ENCODE results near the gene TCAIM.

Gene TCAIM

DNA sequence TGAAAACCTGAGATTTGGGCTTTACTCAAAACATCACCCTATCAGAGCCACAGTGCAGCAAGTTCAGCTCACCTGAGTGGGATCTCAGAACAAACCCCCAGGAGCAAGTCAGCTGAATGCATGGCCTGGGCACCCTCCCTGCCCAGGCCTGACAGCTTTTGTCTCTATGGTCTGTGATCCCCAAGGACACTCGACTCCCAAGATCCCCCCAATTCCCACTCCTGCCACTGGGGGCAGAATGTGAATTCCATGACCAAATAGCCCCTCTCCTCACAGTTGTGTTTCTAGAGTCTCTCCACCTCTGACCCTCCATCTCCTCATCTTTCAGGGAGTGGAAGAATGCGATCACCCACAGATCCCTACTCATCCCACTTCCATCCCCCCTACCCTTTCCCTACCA lies 80.0 kb downstream of the TCAIM start:
- Histone ChIP-seq H3K4me1 (ENCODE audit: control insufficient read depth in 1 of 2, insufficient read depth in 2 of 2, low read length in 2 of 2) (peaks cover 0 to 5% of the 10 kb centered on the region in 2 experiments), H3K79me1 (ENCODE audit: low read length) (no peaks in the 10 kb centered on the region), H3K79me2 (ENCODE audit: control insufficient read depth, insufficient read depth, low read length, poor library complexity) (no peaks in the 10 kb centered on the region), H2AFZ (ENCODE audit: insufficient read depth, low read length, poor library complexity) (no peak overlapping the region), H2BK5ac (ENCODE audit: low read depth, low read length, poor library complexity) (no peak overlapping the region), H4K12ac (ENCODE audit: low read depth, low read length) (no peak overlapping the region), H3K18ac (ENCODE audit: low read length) (no peak overlapping the region), H3K4me2 (ENCODE audit: low read length) (no peak overlapping the region), H4K8ac (ENCODE audit: low read depth, low read length) (no peak overlapping the region), H3K27ac (ENCODE audit: low read depth, low read length) (no peak overlapping the region), H3K4ac (ENCODE audit: low read depth, low read length) (no peak overlapping the region), H3K27me3 (ENCODE audit: insufficient read depth, low read length) (no peaks in the 10 kb centered on the region), H2BK12ac (ENCODE audit: low read length) (no peak overlapping the region), H3K9ac (ENCODE audit: low read length) (no peak overlapping the region), H3K36me3 (ENCODE audit: control insufficient read depth in 1 of 2, insufficient read depth in 2 of 2, low read length in 2 of 2) (peaks cover 0 to 2% of the 10 kb centered on the region in 2 experiments), H4K91ac (ENCODE audit: low read depth, low read length) (no peak overlapping the region), H3K14ac (ENCODE audit: low read length) (no peak overlapping the region), H2AK5ac (ENCODE audit: low read length) (no peak overlapping the region), H3K9me3 (ENCODE audit: insufficient read depth, low read depth, low read length) (peaks cover 9% of the 10 kb centered on the region), H2BK120ac (ENCODE audit: insufficient read depth, low read length, poor library complexity) (no peak overlapping the region), H3K23ac (ENCODE audit: low read length) (no peak overlapping the region), H3K4me3 (ENCODE audit: low read depth, low read length) (no peak overlapping the region)
- DNase-seq: peak in 1 of 2 donors; percentile 6
- WGBS (ENCODE audit: extremely low coverage, insufficient coverage, insufficient read length): no CpG with 5 or more reads among the region's 2 CpGs

DNA sequence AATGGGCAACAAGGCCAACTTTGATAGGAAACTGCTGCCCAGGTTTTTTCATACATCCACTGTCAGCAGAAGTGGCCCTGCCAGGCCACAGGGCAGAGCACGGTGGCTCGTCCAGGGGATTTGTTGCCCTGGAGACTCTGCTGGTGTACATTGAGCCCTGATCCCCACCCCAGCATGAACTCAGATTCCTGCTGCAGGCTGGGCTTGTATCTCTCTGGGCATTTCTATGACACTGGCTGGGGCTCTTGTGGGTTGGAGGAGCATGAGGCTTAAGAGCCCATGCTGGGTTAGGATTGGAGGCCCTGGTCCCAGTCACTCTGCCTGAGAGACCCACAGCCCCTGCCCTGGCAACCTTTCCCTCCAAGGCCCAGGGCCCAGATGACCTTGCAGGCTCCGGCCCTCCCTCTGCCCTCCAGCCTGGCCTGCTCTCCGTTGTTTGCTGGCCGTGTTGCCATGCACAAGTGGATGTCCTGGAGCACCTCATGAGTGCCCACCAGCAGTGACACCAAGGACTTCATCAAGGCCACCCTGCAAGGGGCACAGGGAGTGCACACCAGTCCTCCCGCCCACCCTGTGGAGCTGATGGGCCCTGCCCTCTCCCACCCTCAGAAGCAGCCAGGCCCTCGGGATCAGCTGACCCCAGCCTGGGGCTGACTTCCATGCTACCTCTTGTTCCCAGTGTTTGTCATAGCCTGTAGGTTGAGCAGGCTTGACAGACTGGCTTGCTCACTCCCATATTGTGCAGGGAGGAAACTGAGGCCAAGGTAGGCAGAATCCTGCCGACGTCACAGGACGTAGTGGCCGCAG lies 80.8 kb downstream of the TCAIM start:
- Histone ChIP-seq H3K4me3 (ENCODE audit: low read depth, low read length) (no peak overlapping the region), H3K23ac (ENCODE audit: low read length) (no peak overlapping the region), H4K91ac (ENCODE audit: low read depth, low read length) (no peak overlapping the region), H3K9me3 (ENCODE audit: insufficient read depth, low read depth, low read length) (peaks cover 9% of the 10 kb centered on the region), H2BK120ac (ENCODE audit: insufficient read depth, low read length, poor library complexity) (no peak overlapping the region), H3K79me2 (ENCODE audit: control insufficient read depth, insufficient read depth, low read length, poor library complexity) (no peaks in the 10 kb centered on the region), H3K79me1 (ENCODE audit: low read length) (no peaks in the 10 kb centered on the region), H2AFZ (ENCODE audit: insufficient read depth, low read length, poor library complexity) (no peak overlapping the region), H3K4me1 (ENCODE audit: control insufficient read depth in 1 of 2, insufficient read depth in 2 of 2, low read length in 2 of 2) (peaks cover 0 to 5% of the 10 kb centered on the region in 2 experiments), H3K14ac (ENCODE audit: low read length) (no peak overlapping the region), H3K27ac (ENCODE audit: low read depth, low read length) (no peak overlapping the region), H3K36me3 (ENCODE audit: control insufficient read depth in 1 of 2, insufficient read depth in 2 of 2, low read length in 2 of 2) (peaks cover 0 to under 1% of the 10 kb centered on the region in 2 experiments), H2BK5ac (ENCODE audit: low read depth, low read length, poor library complexity) (no peak overlapping the region), H3K4me2 (ENCODE audit: low read length) (no peak overlapping the region), H3K9ac (ENCODE audit: low read length) (no peak overlapping the region), H2BK12ac (ENCODE audit: low read length) (no peak overlapping the region), H3K4ac (ENCODE audit: low read depth, low read length) (no peak overlapping the region), H3K18ac (ENCODE audit: low read length) (no peak overlapping the region), H4K12ac (ENCODE audit: low read depth, low read length) (no peak overlapping the region), H4K8ac (ENCODE audit: low read depth, low read length) (no peak overlapping the region), H3K27me3 (ENCODE audit: insufficient read depth, low read length) (no peaks in the 10 kb centered on the region), H2AK5ac (ENCODE audit: low read length) (no peak overlapping the region)
- WGBS (ENCODE audit: extremely low coverage, insufficient coverage, insufficient read length): no CpG with 5 or more reads among the region's 11 CpGs
- DNase-seq: no peak

DNA sequence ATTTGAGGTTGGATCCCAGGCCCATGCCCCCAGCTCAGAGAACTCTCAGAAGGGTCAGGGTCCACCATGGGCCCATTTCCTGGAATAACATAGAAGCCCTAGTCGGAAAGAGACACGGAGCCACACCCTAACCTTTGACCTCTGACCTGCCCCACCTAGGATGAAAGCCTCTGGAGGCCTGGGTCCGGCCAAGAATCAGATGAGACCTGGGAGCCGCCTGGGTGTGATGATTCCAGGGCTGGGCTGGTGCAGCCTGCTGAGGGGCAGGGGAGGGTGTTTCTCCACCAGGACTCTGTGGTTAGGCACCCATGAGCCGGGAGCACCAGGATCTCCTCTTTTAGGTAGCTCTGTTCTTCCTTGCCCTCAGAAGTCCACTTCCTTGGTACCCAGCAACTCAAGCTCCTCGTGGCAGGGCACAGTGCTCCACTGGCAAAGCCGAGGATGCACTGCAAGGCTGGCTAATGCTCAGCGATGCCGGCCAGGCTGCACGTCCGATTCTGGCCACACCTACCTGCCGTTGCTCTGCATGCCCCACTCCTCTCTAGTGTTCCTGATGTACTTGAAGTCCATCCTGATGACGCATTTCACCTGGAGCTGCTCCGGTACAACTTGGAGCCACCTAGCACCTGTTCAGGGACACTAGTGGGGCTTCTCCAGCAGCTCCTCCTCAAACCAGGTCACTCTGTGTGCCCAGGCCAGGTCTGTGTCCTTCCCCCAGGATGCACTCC lies 81.5 kb downstream of the TCAIM start:
- no peak overlapping the region for H4K91ac ChIP-seq (ENCODE audit: low read depth, low read length)
- H3K9me3 ChIP-seq (ENCODE audit: insufficient read depth, low read depth, low read length): peaks cover 9% of the 10 kb centered on the region
- H3K27ac ChIP-seq (ENCODE audit: low read depth, low read length): no peak overlapping the region
- H2BK5ac ChIP-seq (ENCODE audit: low read depth, low read length, poor library complexity): no peak overlapping the region
- no peaks in the 10 kb centered on the region for H3K79me2 ChIP-seq (ENCODE audit: control insufficient read depth, insufficient read depth, low read length, poor library complexity)
- no peaks in the 10 kb centered on the region for H3K36me3 ChIP-seq (ENCODE audit: control insufficient read depth in 1 of 2, insufficient read depth in 2 of 2, low read length in 2 of 2)
- no peak overlapping the region for H2BK120ac ChIP-seq (ENCODE audit: insufficient read depth, low read length, poor library complexity)
- WGBS (ENCODE audit: extremely low coverage, insufficient coverage, insufficient read length): no CpG with 5 or more reads among the region's 14 CpGs
- H3K23ac ChIP-seq (ENCODE audit: low read length): no peak overlapping the region
- peak; percentile 49 to 74 for DNase-seq
- H3K14ac ChIP-seq (ENCODE audit: low read length): no peak overlapping the region
- no peak overlapping the region for H3K4me3 ChIP-seq (ENCODE audit: low read depth, low read length)
- no peak overlapping the region for H4K12ac ChIP-seq (ENCODE audit: low read depth, low read length)
- H3K79me1 ChIP-seq (ENCODE audit: low read length): no peaks in the 10 kb centered on the region
- no peak overlapping the region for H3K4ac ChIP-seq (ENCODE audit: low read depth, low read length)
- H2AFZ ChIP-seq (ENCODE audit: insufficient read depth, low read length, poor library complexity): no peak overlapping the region
- no peaks in the 10 kb centered on the region for H3K27me3 ChIP-seq (ENCODE audit: insufficient read depth, low read length)
- no peak overlapping the region for H3K9ac ChIP-seq (ENCODE audit: low read length)
- no peak overlapping the region for H3K4me2 ChIP-seq (ENCODE audit: low read length)
- H3K4me1 ChIP-seq (ENCODE audit: control insufficient read depth in 1 of 2, insufficient read depth in 2 of 2, low read length in 2 of 2): peaks cover 0 to 5% of the 10 kb centered on the region in 2 experiments
- no peak overlapping the region for H4K8ac ChIP-seq (ENCODE audit: low read depth, low read length)
- no peak overlapping the region for H2AK5ac ChIP-seq (ENCODE audit: low read length)
- no peak overlapping the region for H3K18ac ChIP-seq (ENCODE audit: low read length)
- no peak overlapping the region for H2BK12ac ChIP-seq (ENCODE audit: low read length)

DNA sequence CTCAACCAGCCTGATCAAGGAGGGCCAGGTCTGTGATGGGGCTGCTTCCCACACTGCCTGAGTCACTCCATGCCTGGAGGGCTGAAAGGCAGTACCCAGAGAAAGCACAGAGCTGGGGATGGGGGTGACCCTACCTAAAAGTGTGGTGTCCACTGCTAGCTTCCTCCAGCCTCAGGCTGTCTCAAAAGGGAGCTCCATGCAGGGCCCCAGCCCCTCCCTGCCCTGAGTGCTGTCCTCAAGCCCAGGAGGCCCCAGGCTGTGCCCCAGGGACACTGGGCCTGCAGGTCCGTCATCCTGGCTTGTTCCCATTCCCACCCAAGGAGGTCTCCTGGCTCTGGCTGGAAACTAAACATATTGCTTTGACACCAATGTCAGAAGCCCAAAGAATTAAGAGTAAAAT lies 82.1 kb downstream of the TCAIM start:
- no peak overlapping the region for H4K91ac ChIP-seq (ENCODE audit: low read depth, low read length)
- H3K9me3 ChIP-seq (ENCODE audit: insufficient read depth, low read depth, low read length): peaks cover 9% of the 10 kb centered on the region
- no CpG with 5 or more reads among the region's 1 CpG for WGBS (ENCODE audit: extremely low coverage, insufficient coverage, insufficient read length)
- no peaks in the 10 kb centered on the region for H3K27me3 ChIP-seq (ENCODE audit: insufficient read depth, low read length)
- peaks cover 0 to 5% of the 10 kb centered on the region in 2 experiments for H3K4me1 ChIP-seq (ENCODE audit: control insufficient read depth in 1 of 2, insufficient read depth in 2 of 2, low read length in 2 of 2)
- H3K9ac ChIP-seq (ENCODE audit: low read length): no peak overlapping the region
- H3K4me2 ChIP-seq (ENCODE audit: low read length): no peak overlapping the region
- H4K8ac ChIP-seq (ENCODE audit: low read depth, low read length): no peak overlapping the region
- no peak overlapping the region for H3K4ac ChIP-seq (ENCODE audit: low read depth, low read length)
- no peak overlapping the region for H3K14ac ChIP-seq (ENCODE audit: low read length)
- H3K27ac ChIP-seq (ENCODE audit: low read depth, low read length): no peak overlapping the region
- no peak overlapping the region for H2AK5ac ChIP-seq (ENCODE audit: low read length)
- no peaks in the 10 kb centered on the region for H3K79me2 ChIP-seq (ENCODE audit: control insufficient read depth, insufficient read depth, low read length, poor library complexity)
- H3K36me3 ChIP-seq (ENCODE audit: control insufficient read depth in 1 of 2, insufficient read depth in 2 of 2, low read length in 2 of 2): no peaks in the 10 kb centered on the region
- no peak overlapping the region for H2BK120ac ChIP-seq (ENCODE audit: insufficient read depth, low read length, poor library complexity)
- H2AFZ ChIP-seq (ENCODE audit: insufficient read depth, low read length, poor library complexity): no peak overlapping the region
- H2BK12ac ChIP-seq (ENCODE audit: low read length): no peak overlapping the region
- no peak overlapping the region for H4K12ac ChIP-seq (ENCODE audit: low read depth, low read length)
- peak; percentile 61 to 72 for DNase-seq
- no peaks in the 10 kb centered on the region for H3K79me1 ChIP-seq (ENCODE audit: low read length)
- H3K23ac ChIP-seq (ENCODE audit: low read length): no peak overlapping the region
- H3K4me3 ChIP-seq (ENCODE audit: low read depth, low read length): no peak overlapping the region
- no peak overlapping the region for H2BK5ac ChIP-seq (ENCODE audit: low read depth, low read length, poor library complexity)
- H3K18ac ChIP-seq (ENCODE audit: low read length): no peak overlapping the region

Measured in trophoblast cell (in vitro differentiated cells and primary cell).